ENCODE data around the gene COL9A3. TPM values are rescaled to one million over a fixed set of nuclear protein-coding genes. Genes with fewer than 3 reads are reported as not detected.

Gene COL9A3
- total and polyA plus RNA-seq, 2 of the 8 experiments (the other 6 are each of a cell fraction or from before 2014, with no cell fraction given): 21.7 to 80.1 TPM

GRCh38 chr20:62880935-62881661 is 64.2 kb downstream of the COL9A3 start (continued):
- TF ChIP-seq POU5F1 (IDR thresholded peaks at IDR 0.05; ENCODE audit: low read depth, low read length) (no peak), E2F6 (IDR thresholded peaks at IDR 0.05) (no peak), POLR2A (IDR thresholded peaks at IDR 0.05; ENCODE audit: control extremely low read depth in 1 of 2, low read depth in 2 of 2, low read length in 2 of 2) (no peak), ASH2L (IDR thresholded peaks at IDR 0.05; ENCODE audit: low read length) (no peak), SIRT6 (IDR thresholded peaks at IDR 0.05; ENCODE audit: low read length) (no peak), EGR1 (IDR thresholded peaks at IDR 0.05; ENCODE audit: borderline replicate concordance, low read depth, low read length) (no peak), ATF2 (IDR thresholded peaks at IDR 0.05; ENCODE audit: low read length) (no peak), CTBP2 (IDR thresholded peaks at IDR 0.05; ENCODE audit: borderline replicate concordance, insufficient read depth, insufficient read length, low read length) (no peak), SRF (IDR thresholded peaks at IDR 0.05; ENCODE audit: low read depth, low read length) (no peak), RXRA (IDR thresholded peaks at IDR 0.05; ENCODE audit: insufficient read depth, low read depth, low read length) (no peak), EP300 (IDR thresholded peaks at IDR 0.05; ENCODE audit: borderline replicate concordance in 1 of 2, low read depth in 2 of 2, low read length in 2 of 2) (no peak), POLR2AphosphoS5 (IDR thresholded peaks at IDR 0.05; ENCODE audit: low read depth, low read length) (no peak)

Data from H1 (cell line).